T-cell (primary cell): Measurements from ENCODE around the gene ADCK1. TPM values are rescaled to one million over a fixed set of nuclear protein-coding genes. Genes with fewer than 3 reads are reported as not detected.
"Not testable (repeated sequence)": the region's sequence is repeated elsewhere in the genome, so short reads cannot be mapped to it uniquely, and the experiment has no call there.

Experiments
- ATAC-seq, 4 experiments: fragments of 200-7000 bp in 3 of 4; fragments of 150-1000 bp in 1 of 4; cut with Tn5 transposase; replicated peaks in 1 of 4; 1 replicate in 3 of 4; 2 replicates in 1 of 4; pipeline ENCODE4 v1.10.0; 2021; ENCODE audit warnings: moderate library complexity in 3 of 4, mild to moderate bottlenecking in 2 of 4, moderate number of reproducible peaks in 1 of 4
- CTCF ChIA-PET, 2 donors: fragments of 300-600 bp; sonication (Branson Sonifier 250); formaldehyde crosslinking; loops; one replicate each; lab custom pipeline; 2022; ENCODE audit warnings: antibody characterized with exemption in 2 of 2; lab: Charles Lee
- POLR2A ChIA-PET, 2 donors: fragments of 300-600 bp; sonication (Branson Sonifier 250); formaldehyde crosslinking; loops; one replicate each; lab custom pipeline; 2022; ENCODE audit warnings: antibody characterized with exemption in 2 of 2; lab: Charles Lee
- DNase-seq, 35 experiments: peaks; one replicate each; pipeline versions ENCODE4 v3.0.0 to v3.0.0-alpha.2; 2013 to 2023
- H3K27ac ChIP-seq: one replicate; pipeline ENCODE4 v1.5.1; 2013; ENCODE audit warnings: low read length
- H3K27me3 ChIP-seq, 2 experiments: replicated peaks in 1 of 2; 1 replicate in 1 of 2; 2 replicates in 1 of 2; pipeline versions ENCODE4 v1.6.1 to v1.7.0; 2013; ENCODE audit warnings: low read length in 1 of 2, mixed read lengths in 1 of 2; ENCODE audit not compliant: control insufficient read depth in 2 of 2, insufficient read depth in 2 of 2; ENCODE audit errors: extremely low read depth in 1 of 2
- H3K36me3 ChIP-seq, 2 donors: 1 replicate in 1 of 2; 2 replicates in 1 of 2; pipeline versions ENCODE4 v1.6.1 to v1.7.0; 2013; ENCODE audit warnings: low read length in 1 of 2; ENCODE audit not compliant: control insufficient read depth in 2 of 2, insufficient read depth in 1 of 2; ENCODE audit errors: extremely low read depth in 1 of 2
- H3K4me1 ChIP-seq, 2 experiments: 1 replicate in 1 of 2; 2 replicates in 1 of 2; pipeline versions ENCODE4 v1.6.1 to v1.7.0; 2013; ENCODE audit warnings: low read length in 2 of 2, mixed read lengths in 1 of 2; ENCODE audit not compliant: insufficient read depth in 2 of 2, control insufficient read depth in 1 of 2; ENCODE audit errors: extremely low read depth in 1 of 2
- H3K4me3 ChIP-seq, 2 donors: 1 replicate in 1 of 2; 2 replicates in 1 of 2; pipeline versions ENCODE4 v1.5.1 to v1.7.0; 2013; ENCODE audit warnings: mild to moderate bottlenecking in 2 of 2, low read length in 1 of 2, moderate library complexity in 1 of 2; ENCODE audit not compliant: control insufficient read depth in 1 of 2; ENCODE audit errors: extremely low read depth in 1 of 2
- H3K9me3 ChIP-seq: 2 replicates; pipeline ENCODE4 v1.7.0; 2013
- H3K27ac Mint-ChIP-seq, 2 donors: one replicate each; pipeline ENCODE4 v1.8.0; 2020 to 2021; ENCODE audit warnings: mild to moderate bottlenecking in 2 of 2, mixed read lengths in 2 of 2
- H3K27me3 Mint-ChIP-seq, 2 donors: one replicate each; pipeline ENCODE4 v1.8.0; 2021 to 2022; ENCODE audit warnings: mixed read lengths in 2 of 2
- H3K36me3 Mint-ChIP-seq: one replicate; pipeline ENCODE4 v1.8.0; 2021; ENCODE audit warnings: mixed read lengths
- H3K4me1 Mint-ChIP-seq, 3 donors: one replicate each; pipeline ENCODE4 v1.8.0; 2020 to 2022; ENCODE audit warnings: mixed read lengths in 3 of 3, mild to moderate bottlenecking in 1 of 3
- H3K4me3 Mint-ChIP-seq, 3 donors: one replicate each; pipeline ENCODE4 v1.8.0; 2020 to 2022; ENCODE audit warnings: mild to moderate bottlenecking in 3 of 3, mixed read lengths in 3 of 3, moderate library complexity in 3 of 3
- H3K9me3 Mint-ChIP-seq, 3 donors: one replicate each; pipeline ENCODE4 v1.8.0; 2020 to 2022; ENCODE audit warnings: mixed read lengths in 3 of 3
- WGBS: methylation state at CpG from one replicate; pipeline ENCODE4 v1.1.5; 2013; ENCODE audit warnings: missing lambda C conversion rate; ENCODE audit not compliant: insufficient coverage; 5-methylcytosine and 5-hydroxymethylcytosine counted together
- total RNA-seq, 35 experiments: library from RNA in 6 of 35; stranded (reverse) in 6 of 35; fragments of 120-200 nt in 1 of 35; gene quantifications; one replicate each; pipeline versions ENCODE4 v1.2.1 to v1.2.4 and lab custom pipeline; 2013 to 2026

The ADCK1 gene
- total RNA-seq, 5 donors from 2014 or later (not counting 1 experiment from before 2014, with no cell fraction given) = 6.3 to 16.1 (median 9.1) TPM

GRCh38 chr14:77883131-77883846 is 83.4 kb downstream of the ADCK1 start:
- ATAC-seq (no peak), DNase-seq (no peak)
- Histone ChIP-seq H3K9me3 (no peaks in the 10 kb centered on the region), H3K4me3 (no peak overlapping the region), H3K4me1 (no peaks in the 10 kb centered on the region), H3K27ac (no peak overlapping the region), H3K36me3 (peaks cover 5% of the 10 kb centered on the region in 2 donors), H3K27me3 (no peaks in the 10 kb centered on the region)
- H3K27ac Mint-ChIP-seq = no peak overlapping the region
- peaks cover 26% of the 10 kb centered on the region for H3K36me3 Mint-ChIP-seq
- H3K4me1 Mint-ChIP-seq = peaks cover 0 to 5% (median 0%) of the 10 kb centered on the region in 3 donors
- WGBS = 94% methylated on average over 3 of the region's 7 CpGs
- ChIA-PET CTCF (no interaction called here), POLR2A (no interaction called here)
- peaks cover 3 to 9% (median 5%) of the 10 kb centered on the region in 3 donors for H3K9me3 Mint-ChIP-seq
- H3K4me3 Mint-ChIP-seq = no peak overlapping the region
- no peaks in the 10 kb centered on the region for H3K27me3 Mint-ChIP-seq

- no peak for ATAC-seq
- POLR2A ChIA-PET = no interaction called here
These were observed 83.9 kb downstream of the ADCK1 start for GRCh38 chr14:77883847-77884238.

GRCh38 chr14:77885367-77885766 is 85.5 kb downstream of the ADCK1 start:
- Mint-ChIP-seq H3K27me3 (no peaks in the 10 kb centered on the region), H3K9me3 (peaks cover 8 to 20% (median 12%) of the 10 kb centered on the region in 3 donors), H3K27ac (no peak overlapping the region), H3K4me3 (no peak overlapping the region), H3K4me1 (peaks cover 0 to 5% (median 0%) of the 10 kb centered on the region in 3 donors), H3K36me3 (peaks cover 47% of the 10 kb centered on the region)
- Histone ChIP-seq H3K27ac (no peak overlapping the region), H3K4me3 (no peak overlapping the region), H3K27me3 (no peaks in the 10 kb centered on the region), H3K4me1 (no peaks in the 10 kb centered on the region), H3K9me3 (no peaks in the 10 kb centered on the region), H3K36me3 (peaks cover 3 to 5% of the 10 kb centered on the region in 2 donors)
- ChIA-PET CTCF (no interaction called here), POLR2A (no interaction called here)
- no peak for ATAC-seq
- 71% methylated on average over 1 of the region's 3 CpGs for WGBS
- DNase-seq = no peak

More at GRCh38 chr14:77883847-77884238, 83.9 kb downstream of the ADCK1 start:
- Histone ChIP-seq H3K9me3 (no peaks in the 10 kb centered on the region), H3K27me3 (no peaks in the 10 kb centered on the region), H3K36me3 (peaks cover 3 to 5% of the 10 kb centered on the region in 2 donors), H3K4me3 (no peak overlapping the region), H3K27ac (no peak overlapping the region), H3K4me1 (no peaks in the 10 kb centered on the region)
- Mint-ChIP-seq H3K27me3 (no peaks in the 10 kb centered on the region), H3K4me1 (peaks cover 0 to 5% (median 0%) of the 10 kb centered on the region in 3 donors), H3K4me3 (no peak overlapping the region), H3K9me3 (peaks cover 6 to 11% (median 8%) of the 10 kb centered on the region in 3 donors), H3K27ac (no peak overlapping the region), H3K36me3 (peaks cover 32% of the 10 kb centered on the region)
- WGBS = 100% methylated on average over 1 of the region's 2 CpGs
- CTCF ChIA-PET = no interaction called here
- no peak for DNase-seq

- Histone ChIP-seq H3K36me3 (peaks cover 3 to 5% of the 10 kb centered on the region in 2 donors), H3K4me1 (no peaks in the 10 kb centered on the region), H3K9me3 (no peaks in the 10 kb centered on the region), H3K4me3 (no peak overlapping the region), H3K27me3 (no peaks in the 10 kb centered on the region), H3K27ac (no peak overlapping the region)
- 84% methylated on average over 3 of the region's 3 CpGs for WGBS
- H3K36me3 Mint-ChIP-seq = peaks cover 53% of the 10 kb centered on the region
- H3K9me3 Mint-ChIP-seq = peaks cover 8 to 20% (median 12%) of the 10 kb centered on the region in 3 donors
- H3K4me3 Mint-ChIP-seq = no peak overlapping the region
- ChIA-PET CTCF (no interaction called here), POLR2A (interaction anchor here in 1 of 2 donors (0.6 kb wide), 1 partner anchor 81 kb away, joined by 6 read pairs; no protein-coding TSS in a partner anchor)
- no peaks in the 10 kb centered on the region for H3K27me3 Mint-ChIP-seq
- no peak overlapping the region for H3K27ac Mint-ChIP-seq
- DNase-seq (no peak), ATAC-seq (no peak)
- peaks cover 0 to 5% (median 0%) of the 10 kb centered on the region in 3 donors for H3K4me1 Mint-ChIP-seq
These were observed 86.1 kb downstream of the ADCK1 start for GRCh38 chr14:77886010-77886409.

GRCh38 chr14:77888903-77889302 is 89.0 kb downstream of the ADCK1 start:
- CTCF ChIA-PET, H3K9me3 ChIP-seq, H3K4me3 ChIP-seq, H3K27me3 ChIP-seq, H3K36me3 ChIP-seq, ATAC-seq, H3K4me1 ChIP-seq, H3K27ac ChIP-seq, H3K27me3 Mint-ChIP-seq, H3K27ac Mint-ChIP-seq, H3K4me1 Mint-ChIP-seq, H3K4me3 Mint-ChIP-seq, POLR2A ChIA-PET, DNase-seq: not testable (repeated sequence)
- Mint-ChIP-seq H3K36me3 (peaks cover 69% of the 10 kb centered on the region), H3K9me3 (peaks cover 8 to 20% (median 12%) of the 10 kb centered on the region in 3 donors)
- WGBS = 100% methylated on average over 1 of the region's 3 CpGs

- Mint-ChIP-seq H3K4me1 (peaks cover 0 to 5% (median 0%) of the 10 kb centered on the region in 3 donors), H3K4me3 (no peak overlapping the region), H3K36me3 (peaks cover 70% of the 10 kb centered on the region), H3K27me3 (no peaks in the 10 kb centered on the region), H3K27ac (no peak overlapping the region), H3K9me3 (peaks cover 8 to 20% (median 12%) of the 10 kb centered on the region in 3 donors)
- peaks cover 3 to 5% of the 10 kb centered on the region in 2 donors for H3K36me3 ChIP-seq
- ATAC-seq = no peak
- no peaks in the 10 kb centered on the region for H3K27me3 ChIP-seq
- H3K4me1 ChIP-seq = no peaks in the 10 kb centered on the region
- ChIA-PET POLR2A (no interaction called here), CTCF (no interaction called here)
- no peak overlapping the region for H3K4me3 ChIP-seq
- no peak for DNase-seq
- no peaks in the 10 kb centered on the region for H3K9me3 ChIP-seq
- WGBS = 87% methylated on average over 3 of the region's 3 CpGs
- H3K27ac ChIP-seq = no peak overlapping the region
These were observed 90.1 kb downstream of the ADCK1 start for GRCh38 chr14:77889971-77890442.
